Measurements from ENCODE around the gene IRAK4. TPM values are rescaled to one million over a fixed set of nuclear protein-coding genes. Genes with fewer than 3 reads are reported as not detected.
"Not testable (repeated sequence)": the region's sequence is repeated elsewhere in the genome, so short reads cannot be mapped to it uniquely, and the experiment has no call there.

The IRAK4 gene
- total RNA-seq, 1 donor: 49.8 TPM

DNA sequence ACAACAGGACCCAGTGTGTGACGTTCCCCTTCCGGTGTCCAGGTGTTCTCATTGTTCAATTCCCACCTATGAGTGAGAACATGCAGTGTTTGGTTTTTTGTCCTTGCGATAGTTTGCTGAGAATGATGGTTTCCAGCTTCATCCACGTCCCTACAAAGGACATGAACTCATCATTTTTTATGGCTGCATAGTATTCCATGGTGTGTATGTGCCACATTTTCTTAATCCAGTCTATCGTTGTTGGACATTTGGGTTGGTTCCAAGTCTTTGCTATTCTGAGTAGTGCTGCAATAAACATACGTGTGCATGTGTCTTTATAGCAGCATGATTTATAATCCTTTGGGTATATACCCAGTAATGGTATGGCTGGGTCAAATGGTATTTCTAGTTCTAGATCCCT, 7.4 kb upstream of the IRAK4 start:
- not testable (repeated sequence) for H3K4me1 ChIP-seq (ENCODE audit: insufficient read depth, low read length); H3K9me3 ChIP-seq (ENCODE audit: low read depth, low read length); H3K4me3 ChIP-seq (ENCODE audit: low read length); H3K27me3 ChIP-seq (ENCODE audit: insufficient read depth, low read length)

DNA sequence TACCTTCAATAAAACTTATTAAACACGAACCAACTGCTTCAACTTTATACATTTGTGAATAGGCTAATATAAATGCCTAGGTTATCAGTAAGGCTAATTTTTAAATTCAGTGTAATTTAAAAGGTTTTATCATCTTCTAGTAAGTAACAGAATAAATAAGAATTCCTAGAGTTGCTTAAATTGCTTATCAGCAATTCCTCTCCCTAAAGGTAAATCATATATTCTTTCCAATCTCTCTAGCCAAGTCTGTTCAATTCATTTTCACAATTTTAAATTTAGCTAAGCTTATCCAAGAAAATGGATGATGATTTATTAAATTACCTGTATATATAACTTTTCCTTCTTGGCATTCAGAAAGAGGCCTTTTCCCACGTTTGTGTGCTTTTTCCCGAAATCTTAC, 4.7 kb upstream of the IRAK4 start:
- Histone ChIP-seq H3K27me3 (ENCODE audit: insufficient read depth, low read length) (no peaks in the 10 kb centered on the region), H3K4me3 (ENCODE audit: low read length) (no peak overlapping the region), H3K9me3 (ENCODE audit: low read depth, low read length) (no peaks in the 10 kb centered on the region), H3K4me1 (ENCODE audit: insufficient read depth, low read length) (peaks cover 8% of the 10 kb centered on the region)

GRCh38 chr12:43758247-43758727, 464 bp upstream of the IRAK4 start:
- Histone ChIP-seq H3K4me3 (ENCODE audit: low read length) (peak overlapping the region; percentile 86), H3K27me3 (ENCODE audit: insufficient read depth, low read length) (no peaks in the 10 kb centered on the region), H3K9me3 (ENCODE audit: low read depth, low read length) (no peaks in the 10 kb centered on the region), H3K4me1 (ENCODE audit: insufficient read depth, low read length) (peaks cover 36% of the 10 kb centered on the region)

GRCh38 chr12:43760396-43760795, 1.6 kb downstream of the IRAK4 start:
- H3K4me3 ChIP-seq (ENCODE audit: low read length): no peak overlapping the region
- H3K4me1 ChIP-seq (ENCODE audit: insufficient read depth, low read length): peaks cover 36% of the 10 kb centered on the region
- H3K27me3 ChIP-seq (ENCODE audit: insufficient read depth, low read length): no peaks in the 10 kb centered on the region
- no peaks in the 10 kb centered on the region for H3K9me3 ChIP-seq (ENCODE audit: low read depth, low read length)

DNA sequence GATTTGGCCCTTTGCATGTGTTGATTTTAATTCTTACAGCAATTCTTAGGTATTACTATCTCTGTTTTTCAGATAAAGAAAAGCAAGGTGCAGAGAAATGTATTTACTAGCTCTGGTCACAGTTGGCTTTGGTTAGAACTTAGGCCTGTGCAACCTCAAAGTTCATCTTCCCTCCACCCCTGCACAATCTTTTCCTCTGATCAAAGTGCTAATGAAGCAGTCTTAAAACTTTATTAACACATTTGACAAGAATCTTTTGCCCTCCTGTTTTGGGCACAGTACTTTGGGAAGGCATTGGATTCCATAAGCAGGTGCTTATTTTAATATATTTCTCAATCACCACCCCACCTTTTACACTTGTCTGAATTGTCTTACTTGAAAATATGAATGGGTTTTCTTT, 2.7 kb downstream of the IRAK4 start:
- peaks cover 36% of the 10 kb centered on the region for H3K4me1 ChIP-seq (ENCODE audit: insufficient read depth, low read length)
- no peaks in the 10 kb centered on the region for H3K27me3 ChIP-seq (ENCODE audit: insufficient read depth, low read length)
- no peaks in the 10 kb centered on the region for H3K9me3 ChIP-seq (ENCODE audit: low read depth, low read length)
- no peak overlapping the region for H3K4me3 ChIP-seq (ENCODE audit: low read length)

GRCh38 chr12:43762596-43762995, 3.8 kb downstream of the IRAK4 start:
- Histone ChIP-seq H3K9me3 (ENCODE audit: low read depth, low read length) (no peaks in the 10 kb centered on the region), H3K4me3 (ENCODE audit: low read length) (no peak overlapping the region), H3K4me1 (ENCODE audit: insufficient read depth, low read length) (peaks cover 35% of the 10 kb centered on the region), H3K27me3 (ENCODE audit: insufficient read depth, low read length) (no peaks in the 10 kb centered on the region)

DNA sequence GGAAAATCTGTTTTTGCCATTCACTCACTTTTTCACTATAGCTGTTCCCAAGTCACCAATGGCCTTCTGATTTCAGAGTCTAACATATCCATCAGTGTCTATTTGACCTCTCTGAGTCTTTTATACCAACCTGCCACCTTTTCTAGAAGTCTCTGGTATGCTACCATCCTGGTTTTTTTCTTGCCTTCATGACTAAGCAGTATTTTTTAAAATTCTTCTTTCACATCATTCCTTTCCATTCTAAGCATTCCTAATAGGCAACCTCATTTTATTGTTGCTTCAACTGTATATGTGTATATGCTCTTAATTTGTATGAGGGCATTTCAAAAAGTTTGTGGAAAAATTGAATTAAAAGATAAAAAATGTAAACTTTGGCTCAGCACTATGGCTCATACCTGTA, 5.0 kb downstream of the IRAK4 start:
- H3K4me3 ChIP-seq (ENCODE audit: low read length): no peak overlapping the region
- H3K4me1 ChIP-seq (ENCODE audit: insufficient read depth, low read length): peaks cover 28% of the 10 kb centered on the region
- no peaks in the 10 kb centered on the region for H3K9me3 ChIP-seq (ENCODE audit: low read depth, low read length)
- no peaks in the 10 kb centered on the region for H3K27me3 ChIP-seq (ENCODE audit: insufficient read depth, low read length)

DNA sequence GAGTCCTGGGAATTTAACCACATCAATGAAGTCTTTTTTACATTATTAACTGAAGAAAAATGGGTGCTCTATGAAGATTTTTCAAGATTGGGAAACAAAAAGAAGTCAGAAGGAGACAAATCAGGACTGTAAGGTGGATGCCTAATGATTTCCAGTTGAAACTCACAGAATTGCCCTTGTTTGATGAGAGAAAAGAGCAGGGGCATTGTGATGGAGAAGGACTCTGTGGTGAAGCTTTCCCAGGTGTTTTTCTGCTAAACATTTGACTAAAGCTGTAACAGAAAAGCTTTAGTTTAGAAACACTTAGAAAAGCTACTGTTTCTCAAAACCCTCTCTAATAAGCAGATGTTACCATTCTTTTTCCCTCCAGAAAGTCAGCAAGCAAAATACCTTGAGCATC, 5.8 kb downstream of the IRAK4 start:
- Histone ChIP-seq H3K27me3 (ENCODE audit: insufficient read depth, low read length) (no peaks in the 10 kb centered on the region), H3K9me3 (ENCODE audit: low read depth, low read length) (no peaks in the 10 kb centered on the region), H3K4me1 (ENCODE audit: insufficient read depth, low read length) (peaks cover 26% of the 10 kb centered on the region), H3K4me3 (ENCODE audit: low read length) (no peak overlapping the region)

DNA sequence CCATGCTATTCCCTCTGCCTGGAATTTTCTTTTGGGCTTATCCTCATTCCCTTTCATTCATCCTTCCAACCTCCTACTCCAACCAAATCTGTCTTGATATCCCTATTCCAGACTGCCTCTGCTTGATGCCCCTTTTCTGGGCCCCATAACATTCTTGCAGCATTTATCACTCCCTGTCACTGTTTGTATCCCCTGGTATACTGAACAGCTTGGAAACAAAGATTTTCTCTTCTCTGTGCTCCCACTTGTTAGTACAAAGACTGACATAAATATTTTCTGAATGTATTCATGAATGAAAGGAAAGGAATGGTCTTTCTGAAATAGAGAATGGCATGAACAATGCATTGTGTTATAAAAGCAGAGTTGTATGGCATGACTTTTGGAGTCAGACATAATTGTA, 7.5 kb downstream of the IRAK4 start:
- Histone ChIP-seq H3K9me3 (ENCODE audit: low read depth, low read length) (no peaks in the 10 kb centered on the region), H3K4me3 (ENCODE audit: low read length) (no peak overlapping the region), H3K27me3 (ENCODE audit: insufficient read depth, low read length) (no peaks in the 10 kb centered on the region), H3K4me1 (ENCODE audit: insufficient read depth, low read length) (peaks cover 13% of the 10 kb centered on the region)

GRCh38 chr12:43776498-43776897, 17.7 kb downstream of the IRAK4 start:
- no peak overlapping the region for H3K4me3 ChIP-seq (ENCODE audit: low read length)
- no peaks in the 10 kb centered on the region for H3K4me1 ChIP-seq (ENCODE audit: insufficient read depth, low read length)
- H3K27me3 ChIP-seq (ENCODE audit: insufficient read depth, low read length): no peaks in the 10 kb centered on the region
- no peaks in the 10 kb centered on the region for H3K9me3 ChIP-seq (ENCODE audit: low read depth, low read length)

DNA sequence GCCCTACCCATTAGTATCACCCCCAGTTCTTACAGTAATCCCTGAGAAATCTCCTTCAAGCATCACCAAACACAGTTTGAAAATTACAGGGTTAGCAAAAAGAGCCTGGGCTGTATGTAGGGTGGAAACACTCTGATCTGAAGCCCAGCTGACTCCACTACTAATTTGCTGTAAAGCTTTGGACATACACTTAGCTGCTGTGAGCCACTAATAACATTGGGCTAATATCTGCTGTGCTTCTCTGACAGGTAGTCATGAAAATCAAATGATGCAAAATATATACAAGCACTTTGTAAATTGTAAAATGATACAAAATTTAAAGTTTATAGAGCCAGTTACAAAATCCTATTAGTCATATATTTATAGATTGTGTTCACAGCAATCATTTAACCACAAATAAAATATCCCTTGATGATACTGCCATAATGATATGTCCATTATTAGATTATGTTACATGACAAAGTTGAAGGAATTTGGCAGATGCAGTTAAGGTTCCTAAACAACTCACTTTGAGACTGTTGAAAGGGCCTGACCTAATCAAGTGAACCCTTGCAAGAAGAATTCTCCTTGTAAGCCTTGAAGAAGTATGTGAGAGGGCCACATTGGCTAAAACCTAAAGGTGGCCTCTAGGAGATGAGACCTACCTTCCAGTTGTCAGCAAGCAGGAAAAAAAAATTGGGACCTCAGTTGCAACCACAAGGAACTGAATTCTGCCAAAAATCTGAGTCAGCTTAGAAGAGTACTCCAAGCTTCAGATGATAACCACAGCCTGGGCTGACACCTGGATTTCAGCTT, 28.3 kb downstream of the IRAK4 start:
- Histone ChIP-seq H3K4me3 (ENCODE audit: low read length) (no peak overlapping the region), H3K4me1 (ENCODE audit: insufficient read depth, low read length) (no peaks in the 10 kb centered on the region), H3K9me3 (ENCODE audit: low read depth, low read length) (no peaks in the 10 kb centered on the region), H3K27me3 (ENCODE audit: insufficient read depth, low read length) (no peaks in the 10 kb centered on the region)

DNA sequence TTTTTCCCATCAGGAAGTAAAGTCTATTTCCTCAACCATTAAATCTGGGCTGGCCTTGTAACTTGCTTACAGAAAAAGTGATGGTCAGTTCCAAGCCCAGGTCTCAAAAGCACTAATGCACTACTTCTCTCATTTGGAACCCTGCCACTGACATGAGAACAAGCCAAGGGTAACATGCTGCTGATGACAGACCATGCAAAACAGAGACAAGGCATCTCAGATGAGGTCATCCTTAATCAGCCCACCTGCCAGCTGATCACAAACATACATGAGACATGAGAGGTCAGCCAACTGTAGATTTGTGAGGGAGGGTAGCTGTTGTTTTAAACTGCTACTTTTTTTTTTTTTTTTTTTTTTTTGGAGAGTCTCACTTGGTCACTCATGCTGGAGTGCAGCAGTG, 31.2 kb downstream of the IRAK4 start:
- no peaks in the 10 kb centered on the region for H3K9me3 ChIP-seq (ENCODE audit: low read depth, low read length)
- H3K4me3 ChIP-seq (ENCODE audit: low read length): no peak overlapping the region
- H3K4me1 ChIP-seq (ENCODE audit: insufficient read depth, low read length): no peaks in the 10 kb centered on the region
- no peaks in the 10 kb centered on the region for H3K27me3 ChIP-seq (ENCODE audit: insufficient read depth, low read length)

DNA sequence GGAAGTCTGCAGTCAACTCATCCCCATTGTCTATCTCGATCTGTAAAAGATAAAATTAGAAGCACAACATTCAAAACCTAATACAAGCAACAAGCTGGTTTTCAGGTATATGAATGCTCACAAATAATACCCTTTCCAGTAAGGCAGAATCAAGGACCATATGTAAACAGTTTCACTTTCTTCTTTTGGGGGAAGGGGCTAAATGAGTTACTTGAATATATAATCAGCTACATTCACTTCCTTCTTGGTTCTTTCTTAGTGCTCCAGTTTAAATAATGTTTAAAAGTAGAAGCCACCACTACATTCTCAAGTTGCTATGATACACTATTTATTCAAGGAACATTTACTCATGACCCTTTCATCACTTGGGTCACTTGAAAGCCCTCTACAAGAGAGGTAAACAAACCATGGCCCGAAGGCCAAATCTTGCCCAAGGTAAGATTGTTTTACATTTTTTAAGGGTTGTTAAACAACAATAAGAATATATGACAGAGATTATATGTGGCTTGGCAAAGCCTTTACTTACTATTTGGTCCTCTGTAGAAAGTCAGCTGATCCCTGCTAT, 37.0 kb downstream of the IRAK4 start:
- Histone ChIP-seq H3K9me3 (ENCODE audit: low read depth, low read length) (no peaks in the 10 kb centered on the region), H3K27me3 (ENCODE audit: insufficient read depth, low read length) (no peaks in the 10 kb centered on the region), H3K4me1 (ENCODE audit: insufficient read depth, low read length) (no peaks in the 10 kb centered on the region), H3K4me3 (ENCODE audit: low read length) (no peak overlapping the region)

GRCh38 chr12:43797561-43798217, 38.9 kb downstream of the IRAK4 start:
- Histone ChIP-seq H3K27me3 (ENCODE audit: insufficient read depth, low read length) (no peaks in the 10 kb centered on the region), H3K4me1 (ENCODE audit: insufficient read depth, low read length) (no peaks in the 10 kb centered on the region), H3K9me3 (ENCODE audit: low read depth, low read length) (no peaks in the 10 kb centered on the region), H3K4me3 (ENCODE audit: low read length) (no peak overlapping the region)

DNA sequence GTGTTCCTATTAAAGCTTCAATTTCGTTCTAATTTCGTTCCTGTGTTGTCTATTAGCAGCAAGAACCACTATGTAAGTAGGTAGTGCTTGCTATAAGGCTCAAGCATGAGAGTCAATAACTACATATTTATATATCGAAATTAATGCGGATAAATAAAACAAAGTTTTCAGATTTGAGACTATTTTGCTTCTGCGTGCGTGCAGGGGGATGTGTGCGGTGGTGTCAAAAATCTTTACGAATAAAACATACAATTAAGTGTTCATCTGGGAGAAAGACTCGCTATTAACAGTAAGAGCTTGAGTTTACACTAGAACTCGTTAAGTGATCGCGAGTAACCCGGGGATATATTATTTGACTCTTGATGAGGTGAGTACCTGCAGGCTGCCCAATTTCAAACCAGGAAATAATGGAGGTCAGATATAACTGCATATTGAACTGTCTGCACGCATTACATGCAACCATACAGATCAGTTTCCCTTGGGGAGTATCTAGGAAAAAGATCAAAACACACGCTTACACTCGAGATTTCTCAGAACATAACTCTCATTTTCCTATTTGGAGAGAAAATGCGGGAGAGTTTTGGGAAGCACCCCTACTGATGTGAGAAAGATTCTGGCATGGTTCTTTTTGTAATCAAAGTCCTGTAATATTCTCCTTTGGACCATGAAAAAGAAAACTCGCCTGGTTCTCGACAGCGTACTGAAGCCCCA, 46.6 kb downstream of the IRAK4 start:
- H3K4me3 ChIP-seq (ENCODE audit: low read length): peak overlapping the region; percentile 80

More for the DNA sequence above, 46.6 kb downstream of the IRAK4 start:
- Histone ChIP-seq H3K9me3 (ENCODE audit: low read depth, low read length) (no peaks in the 10 kb centered on the region), H3K4me1 (ENCODE audit: insufficient read depth, low read length) (peaks cover 14% of the 10 kb centered on the region), H3K27me3 (ENCODE audit: insufficient read depth, low read length) (no peaks in the 10 kb centered on the region)
